OCI-LY1 (cell line): ENCODE measurements around the gene PTPRN2.

Experiments used
- H2AFZ ChIP-seq: fragments of 200-600 bp; sonication (generic), shearing (Covaris generic); 2 replicates; pipeline ENCODE4 v1.6.0; 2014; ENCODE audit warnings: antibody characterized with exemption, mild to moderate bottlenecking, low read length
- H3F3A ChIP-seq: fragments of 200-600 bp; sonication (generic), shearing (Covaris generic); 2 replicates; pipeline ENCODE4 v1.6.0; 2014; ENCODE audit warnings: mild to moderate bottlenecking, antibody characterized with exemption, low read length, moderate library complexity; ENCODE audit not compliant: insufficient read depth
- H3K27ac ChIP-seq: fragments of 200-600 bp; sonication (generic); 2 replicates; pipeline ENCODE4 v1.5.1; 2014; ENCODE audit warnings: low read length, mixed run types, mild to moderate bottlenecking, low read depth; ENCODE audit not compliant: poor library complexity, severe bottlenecking
- H3K27me3 ChIP-seq: fragments of 200-600 bp; sonication (generic); 2 replicates; pipeline ENCODE4 v1.6.0; 2014; ENCODE audit warnings: antibody characterized with exemption, mild to moderate bottlenecking, low read length, moderate library complexity; ENCODE audit not compliant: insufficient read depth
- H3K36me3 ChIP-seq: fragments of 200-600 bp; sonication (generic); 2 replicates; pipeline ENCODE4 v1.6.1; 2014; ENCODE audit warnings: mild to moderate bottlenecking, antibody characterized with exemption, low read length, moderate library complexity, mixed read lengths; ENCODE audit not compliant: insufficient read depth
- H3K4me1 ChIP-seq: fragments of 200-600 bp; sonication (generic); 2 replicates; pipeline ENCODE4 v1.5.1; 2014; ENCODE audit warnings: mild to moderate bottlenecking, low read length, moderate library complexity; ENCODE audit not compliant: insufficient read depth, severe bottlenecking
- H3K4me2 ChIP-seq: fragments of 200-600 bp; sonication (generic), shearing (Covaris generic); 2 replicates; pipeline ENCODE4 v1.6.1; 2014; ENCODE audit warnings: low read length
- H3K4me3 ChIP-seq: fragments of 200-600 bp; sonication (generic); 2 replicates; pipeline ENCODE4 v1.5.1; 2014; ENCODE audit warnings: low read length, low read depth, mild to moderate bottlenecking, mixed read lengths; ENCODE audit not compliant: poor library complexity, severe bottlenecking
- H3K79me2 ChIP-seq: fragments of 200-600 bp; shearing (Covaris generic); 2 replicates; pipeline ENCODE4 v1.6.1; 2016; ENCODE audit warnings: mixed run types, low read length, mixed read lengths; ENCODE audit not compliant: insufficient read depth
- H3K9ac ChIP-seq: fragments of 200-600 bp; sonication (generic), shearing (Covaris generic); 2 replicates; pipeline ENCODE4 v1.6.1; 2014; ENCODE audit warnings: mild to moderate bottlenecking, low read length, mixed read lengths
- H3K9me2 ChIP-seq: fragments of 200-600 bp; sonication (generic), shearing (Covaris generic); 2 replicates; pipeline ENCODE4 v1.6.1; 2014; ENCODE audit warnings: low read depth, mild to moderate bottlenecking, low read length, mixed read lengths
- H3K9me3 ChIP-seq: fragments of 200-600 bp; shearing (Covaris generic); 2 replicates; pipeline ENCODE4 v1.6.1; 2014; ENCODE audit warnings: low read length, mixed read lengths
- H4K20me1 ChIP-seq: fragments of 200-600 bp; sonication (generic), shearing (Covaris generic); 2 replicates; pipeline ENCODE4 v1.6.0; 2016; ENCODE audit warnings: mild to moderate bottlenecking, low read length; ENCODE audit not compliant: insufficient read depth
- CTCF ChIP-seq: fragments of 200-600 bp; sonication (generic), shearing (Covaris generic); IDR thresholded peaks from 2 replicates; pipeline ENCODE4 v1.5.1; 2017; ENCODE audit warnings: mild to moderate bottlenecking, antibody characterized with exemption, low read length, moderate library complexity, mixed read lengths
- EZH2 ChIP-seq: fragments of 200-600 bp; sonication (generic), shearing (Covaris generic); IDR thresholded peaks from 2 replicates; pipeline ENCODE4 v1.8.0; 2017; ENCODE audit warnings: borderline replicate concordance, mixed run types, mild to moderate bottlenecking, antibody characterized with exemption, low read length, moderate library complexity, mixed read lengths

PTPRN2 gene

GRCh38 chr7:158066085-158066484 is 521.5 kb downstream of the PTPRN2 start:
- H3K4me2 ChIP-seq: no peak overlapping the region

DNA sequence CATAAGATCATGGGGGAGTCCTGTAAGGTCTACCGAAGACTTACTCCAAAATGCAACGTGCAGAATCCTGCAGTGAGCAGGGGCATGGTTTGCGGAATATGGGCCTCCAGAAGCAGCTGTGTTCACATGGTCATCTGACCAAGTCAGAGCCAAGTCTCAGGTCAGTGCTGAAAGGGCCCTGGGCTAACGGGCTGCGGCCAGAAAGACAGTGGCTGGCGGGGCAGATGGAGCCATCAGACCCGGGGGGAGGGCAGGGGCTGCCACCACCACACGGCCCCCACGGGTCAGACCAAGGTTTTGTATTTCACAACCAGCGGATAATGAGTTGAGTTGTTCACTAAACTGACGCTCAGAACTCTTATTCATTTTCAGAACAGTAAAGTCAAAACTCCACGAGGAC is 522.3 kb downstream of the PTPRN2 start:
- Histone ChIP-seq H3K9me3 (no peaks in the 10 kb centered on the region), H3K4me1 (no peaks in the 10 kb centered on the region), H2AFZ (no peak overlapping the region), H3F3A (no peaks in the 10 kb centered on the region), H3K9me2 (no peaks in the 10 kb centered on the region), H3K4me2 (no peak overlapping the region), H3K4me3 (no peak overlapping the region), H3K79me2 (no peaks in the 10 kb centered on the region), H3K36me3 (no peaks in the 10 kb centered on the region), H4K20me1 (no peaks in the 10 kb centered on the region), H3K27me3 (peaks cover 3% of the 10 kb centered on the region; the same call in 1 of the 2 replicates), H3K9ac (no peak overlapping the region), H3K27ac (no peak overlapping the region)
- TF ChIP-seq CTCF (no peak), EZH2 (no peak)

More at GRCh38 chr7:158066085-158066484, 521.5 kb downstream of the PTPRN2 start:
- TF ChIP-seq EZH2 (no peak), CTCF (no peak)
- Histone ChIP-seq H3K9me2 (no peaks in the 10 kb centered on the region), H3K27ac (no peak overlapping the region), H4K20me1 (no peaks in the 10 kb centered on the region), H3K36me3 (no peaks in the 10 kb centered on the region), H3F3A (no peaks in the 10 kb centered on the region), H3K4me3 (no peak overlapping the region), H3K27me3 (peaks cover 3% of the 10 kb centered on the region; the same call in 1 of the 2 replicates), H3K4me1 (no peaks in the 10 kb centered on the region), H3K79me2 (no peaks in the 10 kb centered on the region), H3K9me3 (no peaks in the 10 kb centered on the region), H2AFZ (no peak overlapping the region), H3K9ac (no peak overlapping the region)

DNA sequence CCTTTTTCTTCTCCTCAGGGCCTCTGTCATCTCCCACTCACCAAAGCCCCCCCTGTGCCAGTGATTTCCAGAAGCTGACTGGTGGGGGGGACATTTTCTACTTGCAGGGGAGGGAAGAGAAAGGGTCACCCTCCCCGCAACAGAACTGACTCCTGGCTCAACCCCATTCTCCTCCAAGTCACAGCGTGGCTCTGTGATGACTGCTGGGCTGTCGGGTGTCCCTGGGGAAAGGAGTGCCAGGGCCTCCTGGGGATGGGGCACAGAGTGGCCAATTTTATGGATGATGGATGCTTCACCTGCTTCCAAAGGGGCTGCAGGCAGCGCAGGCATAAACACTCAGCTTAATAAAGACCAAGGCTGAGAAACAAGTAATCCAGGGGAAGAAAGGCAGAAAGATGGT is 523.0 kb downstream of the PTPRN2 start:
- Histone ChIP-seq H3K9me2 (no peaks in the 10 kb centered on the region), H3K4me3 (no peak overlapping the region), H4K20me1 (no peaks in the 10 kb centered on the region), H3K79me2 (no peaks in the 10 kb centered on the region), H3K9ac (no peak overlapping the region), H3K36me3 (no peaks in the 10 kb centered on the region), H3K4me1 (no peaks in the 10 kb centered on the region), H3K27ac (no peak overlapping the region), H3K4me2 (no peak overlapping the region), H3K27me3 (peaks cover 3% of the 10 kb centered on the region; the same call in 1 of the 2 replicates), H3F3A (no peaks in the 10 kb centered on the region), H2AFZ (no peak overlapping the region), H3K9me3 (no peaks in the 10 kb centered on the region)
- TF ChIP-seq EZH2 (no peak), CTCF (no peak)
